ENCODE measurements around the gene KLHDC7A.

GRCh38 chr1:18494304-18494703, 13.6 kb downstream of the KLHDC7A start:
- TF ChIP-seq CTCF (IDR thresholded peaks at IDR 0.05 in 2 of 3, conservative IDR thresholded peaks at IDR 0.05 in 1 of 3; ENCODE audit: control insufficient read depth in 2 of 3, extremely low read depth in 1 of 3, insufficient read depth in 1 of 3, low read depth in 3 of 3, low read length in 3 of 3) (no peak), POLR2AphosphoS5 (IDR thresholded peaks at IDR 0.05; ENCODE audit: low read length) (no peak), KDM1A (IDR thresholded peaks at IDR 0.05; ENCODE audit: borderline replicate concordance) (no peak), POLR2AphosphoS2 (IDR thresholded peaks at IDR 0.05; ENCODE audit: low read depth, low read length) (no peak)
- TF ChIP-seq, protein P1, sequence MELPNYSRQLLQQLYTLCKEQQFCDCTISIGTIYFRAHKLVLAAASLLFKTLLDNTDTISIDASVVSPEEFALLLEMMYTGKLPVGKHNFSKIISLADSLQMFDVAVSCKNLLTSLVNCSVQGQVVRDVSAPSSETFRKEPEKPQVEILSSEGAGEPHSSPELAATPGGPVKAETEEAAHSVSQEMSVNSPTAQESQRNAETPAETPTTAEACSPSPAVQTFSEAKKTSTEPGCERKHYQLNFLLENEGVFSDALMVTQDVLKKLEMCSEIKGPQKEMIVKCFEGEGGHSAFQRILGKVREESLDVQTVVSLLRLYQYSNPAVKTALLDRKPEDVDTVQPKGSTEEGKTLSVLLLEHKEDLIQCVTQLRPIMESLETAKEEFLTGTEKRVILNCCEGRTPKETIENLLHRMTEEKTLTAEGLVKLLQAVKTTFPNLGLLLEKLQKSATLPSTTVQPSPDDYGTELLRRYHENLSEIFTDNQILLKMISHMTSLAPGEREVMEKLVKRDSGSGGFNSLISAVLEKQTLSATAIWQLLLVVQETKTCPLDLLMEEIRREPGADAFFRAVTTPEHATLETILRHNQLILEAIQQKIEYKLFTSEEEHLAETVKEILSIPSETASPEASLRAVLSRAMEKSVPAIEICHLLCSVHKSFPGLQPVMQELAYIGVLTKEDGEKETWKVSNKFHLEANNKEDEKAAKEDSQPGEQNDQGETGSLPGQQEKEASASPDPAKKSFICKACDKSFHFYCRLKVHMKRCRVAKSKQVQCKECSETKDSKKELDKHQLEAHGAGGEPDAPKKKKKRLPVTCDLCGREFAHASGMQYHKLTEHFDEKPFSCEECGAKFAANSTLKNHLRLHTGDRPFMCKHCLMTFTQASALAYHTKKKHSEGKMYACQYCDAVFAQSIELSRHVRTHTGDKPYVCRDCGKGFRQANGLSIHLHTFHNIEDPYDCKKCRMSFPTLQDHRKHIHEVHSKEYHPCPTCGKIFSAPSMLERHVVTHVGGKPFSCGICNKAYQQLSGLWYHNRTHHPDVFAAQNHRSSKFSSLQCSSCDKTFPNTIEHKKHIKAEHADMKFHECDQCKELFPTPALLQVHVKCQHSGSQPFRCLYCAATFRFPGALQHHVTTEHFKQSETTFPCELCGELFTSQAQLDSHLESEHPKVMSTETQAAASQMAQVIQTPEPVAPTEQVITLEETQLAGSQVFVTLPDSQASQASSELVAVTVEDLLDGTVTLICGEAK (IDR thresholded peaks at IDR 0.05; ENCODE audit: borderline replicate concordance): no peak

Data from GM12878 (cell line).